Endothelial cell of hepatic sinusoid (primary cell): Measurements from ENCODE around the gene KIAA2012.
"Not testable (repeated sequence)": the region's sequence is repeated elsewhere in the genome, so short reads cannot be mapped to it uniquely, and the experiment has no call there.

Experiments
- in situ Hi-C: cut with HindIII; loops from 2 replicates; pipeline ENCODE4 v1.10.0; 2017; ENCODE audit warnings: low sequenced_read_pairs

Gene KIAA2012

DNA sequence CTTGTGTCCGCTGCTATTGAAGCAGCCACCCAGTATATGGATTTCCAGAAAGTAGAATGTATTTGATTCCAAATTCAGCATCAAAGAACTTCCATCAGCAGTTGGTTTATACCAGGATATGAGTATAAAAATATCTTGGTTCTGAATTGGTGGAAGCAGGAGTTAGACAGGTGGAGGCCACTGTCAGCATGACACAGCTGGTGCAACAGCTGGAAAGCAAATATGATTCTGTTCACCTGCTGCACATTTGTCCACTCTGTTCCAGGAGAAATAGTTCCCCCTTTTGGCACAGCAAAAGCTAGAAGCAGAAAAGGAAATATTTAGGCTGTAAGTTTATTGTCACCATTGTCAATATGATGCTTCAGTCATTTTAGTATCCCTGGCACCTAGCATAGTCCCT is 41.2 kb downstream of the KIAA2012 start:
- in situ Hi-C loops = no loop called here

DNA sequence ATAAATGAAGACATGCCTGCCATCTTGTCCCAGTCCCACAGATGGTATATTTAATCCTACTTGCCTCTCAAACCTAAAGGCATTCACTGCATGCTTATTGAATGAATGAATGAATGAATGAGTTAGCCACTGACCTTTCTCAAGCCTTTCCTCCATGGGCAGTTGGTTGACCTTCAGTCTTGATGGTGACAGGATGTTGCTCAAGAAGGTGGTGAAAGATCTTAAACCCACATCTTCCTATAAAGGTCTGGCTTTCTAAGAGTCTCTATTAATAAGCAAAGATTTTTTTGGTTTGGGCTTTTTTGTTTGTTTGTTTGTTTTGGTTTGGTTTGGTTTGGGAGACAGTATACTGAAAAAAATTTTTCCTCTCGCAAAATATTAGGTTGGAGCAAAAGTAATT is 41.7 kb downstream of the KIAA2012 start:
- in situ Hi-C loops = no loop called here

DNA sequence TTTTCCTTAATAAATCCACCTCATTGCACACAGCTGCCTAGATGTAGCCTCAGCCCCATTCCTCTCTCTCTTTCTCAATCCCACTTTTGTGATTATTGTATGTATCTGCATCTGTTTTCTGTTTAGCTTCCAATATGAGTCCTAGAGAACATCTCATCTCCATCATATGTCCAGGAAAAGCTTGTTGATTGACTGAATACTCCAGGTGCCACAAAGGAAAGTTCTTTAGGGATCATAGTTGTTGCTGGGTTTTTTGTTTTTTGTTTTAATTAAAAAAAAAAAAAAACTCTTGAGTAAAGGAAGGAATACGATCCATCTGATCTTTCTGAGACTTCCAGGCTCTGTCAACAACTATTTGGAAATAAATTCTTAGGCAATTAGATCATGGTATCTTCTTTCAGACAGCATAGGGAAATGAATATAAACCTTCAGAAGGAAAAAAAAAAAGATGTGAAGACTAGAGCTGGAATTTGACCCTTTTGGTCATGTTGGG is 42.5 kb downstream of the KIAA2012 start:
- in situ Hi-C loops = no loop called here

DNA sequence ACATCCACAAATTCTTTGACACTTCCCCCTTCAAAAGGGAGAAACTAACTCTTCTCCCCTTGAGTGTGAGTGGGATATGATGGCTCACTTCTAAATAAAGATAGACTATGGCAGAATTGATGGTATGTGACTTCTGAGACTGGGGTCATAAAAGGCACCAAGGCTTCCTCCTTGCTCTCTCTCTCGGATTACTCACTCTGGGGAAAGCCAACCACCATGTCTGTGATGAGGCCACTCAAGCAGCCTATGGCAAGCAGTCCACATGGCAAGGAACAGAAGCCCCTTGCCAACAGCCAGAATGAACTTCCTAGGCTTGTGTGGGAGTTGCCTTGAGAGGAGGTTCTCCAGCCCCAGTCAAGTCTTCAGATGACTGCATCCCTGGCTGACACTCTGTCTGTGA is 43.6 kb downstream of the KIAA2012 start:
- in situ Hi-C loops = no loop called here

DNA sequence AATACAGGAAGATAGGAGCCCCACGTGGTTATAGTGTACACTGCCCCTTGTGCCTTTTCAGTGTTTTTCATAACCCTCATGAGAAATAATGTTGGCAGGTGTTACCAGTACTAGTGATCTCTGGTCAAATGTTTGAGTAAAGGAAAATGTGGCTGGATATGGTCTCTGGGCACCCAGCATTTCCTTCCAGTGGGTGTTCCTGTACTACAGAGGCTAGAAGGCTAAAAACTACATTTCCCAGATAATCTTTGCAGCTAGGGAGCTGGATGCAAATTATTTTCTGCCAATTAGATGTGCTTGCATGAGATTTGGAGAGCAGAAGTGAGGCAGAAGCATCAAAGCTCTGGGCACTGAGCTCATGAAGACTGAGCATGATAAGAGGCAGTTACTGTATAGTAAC is 45.1 kb downstream of the KIAA2012 start:
- in situ Hi-C loops = no loop called here

DNA sequence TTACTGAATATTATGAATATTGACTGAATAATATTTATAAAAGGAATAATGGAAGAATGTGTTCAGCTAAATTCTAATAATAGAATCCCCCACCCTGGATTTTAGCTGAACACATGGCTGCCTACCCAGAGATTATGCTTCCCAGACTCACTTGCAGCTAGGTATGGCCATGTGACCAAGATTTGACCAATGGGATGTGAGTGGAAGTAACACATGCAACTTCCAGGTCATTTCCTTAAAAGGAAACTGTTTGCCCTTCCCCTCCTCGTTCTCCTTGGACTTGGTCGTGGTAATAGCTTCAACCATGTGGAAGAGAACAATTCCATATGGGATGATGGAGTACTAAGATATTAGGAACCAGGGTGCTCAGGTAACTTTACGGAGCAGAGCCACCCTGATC is 47.8 kb downstream of the KIAA2012 start:
- in situ Hi-C loops = no loop called here

DNA sequence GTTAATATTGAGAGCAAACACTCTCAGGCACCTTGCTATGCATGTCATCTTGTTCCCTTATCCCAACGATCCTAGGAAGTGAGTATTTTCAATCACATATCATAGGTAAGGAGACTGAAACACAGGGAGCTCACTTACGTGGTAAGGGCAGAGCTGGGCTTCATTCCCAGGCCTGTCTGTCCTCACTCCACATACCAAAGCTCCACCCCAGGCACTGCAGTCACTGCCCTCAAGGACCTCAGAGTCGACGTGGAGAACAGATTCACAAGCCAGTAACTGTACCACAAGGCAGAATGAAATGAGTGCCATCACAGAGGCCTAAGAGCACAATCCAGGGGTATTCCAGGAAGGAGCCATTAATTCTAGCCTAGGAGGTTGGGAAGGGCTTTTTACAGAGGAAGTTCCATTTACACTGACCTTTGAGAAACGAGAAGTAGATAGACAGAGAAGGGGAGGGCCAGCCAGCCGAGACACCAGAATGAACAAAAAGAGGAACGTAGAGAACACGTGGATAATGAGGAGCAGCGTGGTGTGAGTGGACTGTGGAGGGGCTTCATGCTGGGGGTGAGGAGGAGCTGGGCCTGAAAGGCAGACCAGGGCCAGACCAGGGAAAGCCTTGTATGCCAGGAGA is 48.6 kb downstream of the KIAA2012 start:
- in situ Hi-C loops = no loop called here

DNA sequence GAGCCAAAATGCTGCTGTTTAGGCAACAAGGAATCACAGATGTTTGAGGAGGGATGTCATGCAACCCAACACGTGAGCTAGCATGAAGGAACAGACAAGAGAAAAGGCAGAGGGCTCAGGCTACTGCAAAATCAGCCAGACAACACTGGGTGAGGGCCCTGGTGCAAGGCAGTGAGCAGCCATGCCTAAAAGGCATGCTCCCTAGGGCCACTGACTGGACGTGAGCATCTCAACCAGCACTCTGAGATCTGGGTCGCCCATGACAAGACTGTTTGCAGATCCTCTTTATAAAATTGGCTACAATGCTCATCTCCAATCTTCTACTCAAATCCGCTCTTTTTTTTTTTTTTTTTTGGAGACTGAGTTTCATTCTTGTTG is 49.1 kb downstream of the KIAA2012 start:
- in situ Hi-C loops = no loop called here

DNA sequence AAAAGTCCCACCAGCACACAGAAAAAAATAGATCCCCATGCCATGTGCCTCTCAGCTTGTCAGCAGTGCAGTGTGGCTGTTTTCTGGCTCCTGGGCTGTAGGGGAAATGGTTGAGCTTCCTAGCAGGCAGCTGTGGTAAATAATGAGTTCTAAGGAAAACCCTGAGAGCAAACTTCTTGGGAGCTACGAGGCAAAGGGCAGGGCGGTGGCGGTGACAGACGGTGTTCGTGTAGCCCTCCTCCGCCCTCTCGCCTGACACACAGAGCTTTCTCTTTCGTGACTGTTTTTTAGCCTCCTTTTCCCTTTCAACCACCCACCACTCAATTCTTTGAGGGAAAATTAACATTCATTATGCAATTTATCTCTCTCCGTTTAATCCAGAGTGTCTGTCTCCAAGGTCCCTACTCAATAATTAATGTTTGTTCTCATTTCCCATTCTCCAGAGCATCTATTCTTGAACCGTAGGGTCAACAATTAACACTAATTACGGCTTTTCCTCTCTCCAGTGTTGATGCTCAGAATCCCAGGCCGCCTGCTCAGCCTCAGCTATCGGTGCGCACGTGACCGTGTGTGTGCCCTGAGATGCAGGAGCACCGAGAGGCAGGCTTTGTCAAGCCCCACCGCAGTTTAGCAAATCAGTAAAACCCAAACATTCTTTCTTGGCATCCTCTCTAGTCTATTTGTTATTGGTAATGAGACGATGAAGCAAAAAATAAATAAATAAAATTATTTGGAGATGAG is 50.1 kb downstream of the KIAA2012 start:
- in situ Hi-C loops = no loop called here

DNA sequence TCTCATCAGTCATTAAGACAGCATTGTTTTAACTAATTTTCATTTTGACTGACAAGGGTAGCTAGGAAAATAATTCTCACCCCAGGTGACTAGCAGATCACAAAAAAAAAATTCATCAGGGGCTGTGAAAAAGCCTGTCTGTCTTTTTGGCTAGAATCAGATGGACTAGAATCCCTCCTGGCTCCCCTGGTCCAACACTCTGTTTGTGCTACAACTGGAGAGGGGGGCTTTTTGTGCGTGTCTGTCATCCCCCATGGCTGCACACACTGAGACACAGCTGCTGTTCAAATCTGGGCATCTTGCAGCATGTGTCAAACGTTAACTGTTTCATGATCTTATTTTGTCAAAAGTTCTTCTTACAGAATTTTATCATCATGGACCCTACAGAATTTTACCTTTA is 51.2 kb downstream of the KIAA2012 start:
- in situ Hi-C loops = no loop called here

DNA sequence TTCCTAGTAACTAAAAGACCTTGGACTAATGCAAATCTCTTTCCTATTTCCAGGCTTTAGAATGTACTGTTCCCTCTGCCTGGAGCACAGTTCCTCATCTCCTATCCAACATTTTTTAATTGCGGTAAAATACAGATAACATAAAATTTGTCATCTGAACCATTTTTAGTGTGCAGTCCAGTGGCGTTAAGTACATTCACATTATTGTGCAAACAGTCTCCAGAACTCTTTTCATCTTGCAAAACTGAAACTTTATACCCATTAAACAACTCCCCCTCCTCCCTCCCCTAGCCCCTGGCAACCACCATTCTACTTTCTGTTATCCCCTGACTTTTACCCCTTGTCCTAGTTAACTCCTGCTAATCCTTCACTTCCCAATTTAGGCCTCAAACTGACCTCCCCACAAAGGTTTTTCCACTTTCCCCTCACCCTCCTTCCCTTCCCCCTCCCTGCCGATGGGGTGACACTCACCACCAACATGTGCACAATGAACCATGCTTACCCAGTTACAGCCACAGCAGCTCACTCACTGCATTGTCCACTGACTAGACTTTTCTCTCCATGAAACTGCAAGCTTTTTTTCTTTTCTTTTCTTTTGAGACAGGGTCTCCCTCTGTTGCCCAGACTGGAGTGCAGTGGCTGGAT is 54.8 kb downstream of the KIAA2012 start:
- in situ Hi-C loops = no loop called here

DNA sequence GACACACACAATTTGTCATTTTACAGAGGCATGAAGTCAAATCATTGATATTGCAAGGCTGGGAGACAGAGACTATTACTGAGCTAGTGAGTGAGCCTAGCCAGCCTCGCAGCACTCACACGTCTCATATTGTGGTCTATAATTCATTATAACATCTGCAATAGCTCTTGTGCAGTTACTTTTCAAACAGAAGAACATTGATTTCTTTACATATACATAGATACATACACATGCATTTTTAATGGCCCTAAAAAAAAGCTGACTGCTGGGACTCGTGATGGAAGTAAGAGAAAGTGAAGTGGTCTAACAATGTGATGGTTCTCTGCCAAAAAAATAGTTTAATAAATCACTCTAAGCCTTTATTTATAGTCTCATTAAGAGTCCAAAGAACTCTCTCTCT is 56.8 kb downstream of the KIAA2012 start:
- in situ Hi-C loops = no loop called here

DNA sequence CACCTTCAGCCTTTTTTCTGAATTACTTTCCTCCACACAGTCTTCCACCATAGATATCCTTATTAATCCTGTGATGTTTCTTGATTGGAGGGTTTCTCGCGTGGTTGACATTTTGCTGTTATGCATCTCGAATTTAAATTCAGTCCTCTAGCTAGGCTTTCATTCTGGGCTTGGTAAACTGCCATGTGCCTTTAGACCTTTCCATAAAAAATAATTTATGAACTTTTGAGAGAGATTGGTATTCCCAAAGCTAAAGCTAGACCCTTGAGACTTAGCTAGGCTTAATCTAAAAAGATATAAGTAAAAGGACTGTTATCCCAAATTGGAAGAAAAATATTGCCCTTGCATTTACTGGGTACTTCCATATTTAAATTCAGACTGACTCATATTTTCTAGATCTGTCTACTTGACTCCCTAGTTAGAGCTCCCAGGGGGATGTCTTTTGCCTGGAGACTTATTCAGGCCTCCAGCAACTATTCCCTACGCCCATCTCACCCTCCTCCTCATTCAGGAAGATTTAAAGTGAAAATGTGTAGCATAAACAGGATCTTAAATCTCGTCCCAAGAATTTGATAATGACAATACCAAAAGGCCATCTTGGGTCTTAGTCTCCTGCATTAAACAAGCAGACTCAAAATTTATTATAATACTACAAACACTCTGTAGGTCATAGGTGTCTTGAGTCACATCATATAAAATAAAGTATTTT is 60.3 kb downstream of the KIAA2012 start:
- in situ Hi-C loops = no loop called here

DNA sequence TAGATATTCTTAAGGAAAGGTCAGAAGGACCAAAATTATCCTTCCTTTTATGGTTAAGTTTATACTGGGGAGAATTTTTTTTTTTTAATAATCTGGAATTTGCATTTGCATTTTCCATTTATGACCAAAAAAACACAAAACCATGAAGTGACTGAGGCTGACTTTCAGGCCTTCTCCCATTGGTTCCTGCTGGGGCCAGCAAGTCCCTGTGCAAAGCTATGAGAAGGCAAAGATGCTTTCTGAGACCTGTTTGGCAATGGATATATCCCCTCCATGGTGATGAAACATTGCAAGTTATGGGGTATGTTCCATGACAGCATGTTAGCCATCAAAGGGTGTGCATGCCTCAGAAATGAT is 60.8 kb downstream of the KIAA2012 start:
- in situ Hi-C loops = no loop called here

DNA sequence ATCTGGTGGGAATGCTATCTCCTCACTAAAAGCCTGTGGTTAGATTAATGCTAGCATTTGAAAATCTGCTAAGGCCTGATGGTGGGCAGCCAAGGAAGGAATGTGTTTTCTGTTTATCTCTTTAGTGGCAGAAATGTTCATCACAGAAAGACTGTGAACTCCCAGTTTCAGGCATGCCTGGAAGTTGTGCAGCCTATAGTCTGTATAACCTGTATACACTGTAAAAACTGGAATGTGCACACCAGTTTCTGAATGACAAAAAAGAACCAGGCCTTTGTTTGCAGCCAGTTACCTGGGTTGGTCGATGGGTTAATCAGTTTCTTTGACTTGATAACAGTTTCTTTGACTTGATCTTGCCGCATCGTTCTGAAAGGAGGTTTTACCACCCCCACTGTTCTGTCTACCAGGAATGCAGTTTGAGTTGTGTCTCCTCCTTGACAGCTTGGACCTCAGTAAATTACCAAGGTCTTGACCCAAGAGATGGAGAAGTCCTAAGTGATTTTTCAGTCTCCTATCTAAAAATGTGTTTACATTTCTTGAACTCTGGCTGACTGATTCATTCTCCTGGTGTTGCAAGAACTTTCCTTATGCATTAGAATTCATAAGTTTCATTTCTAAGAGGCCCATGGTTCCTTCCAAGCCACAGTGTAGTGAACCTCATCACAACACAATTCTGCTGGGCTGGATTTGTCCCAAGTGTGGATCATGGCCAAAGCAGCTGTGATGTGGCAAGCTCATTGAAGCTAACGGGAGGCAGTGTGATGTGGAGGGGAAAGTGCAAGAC is 62.2 kb downstream of the KIAA2012 start:
- in situ Hi-C loops = no loop called here

DNA sequence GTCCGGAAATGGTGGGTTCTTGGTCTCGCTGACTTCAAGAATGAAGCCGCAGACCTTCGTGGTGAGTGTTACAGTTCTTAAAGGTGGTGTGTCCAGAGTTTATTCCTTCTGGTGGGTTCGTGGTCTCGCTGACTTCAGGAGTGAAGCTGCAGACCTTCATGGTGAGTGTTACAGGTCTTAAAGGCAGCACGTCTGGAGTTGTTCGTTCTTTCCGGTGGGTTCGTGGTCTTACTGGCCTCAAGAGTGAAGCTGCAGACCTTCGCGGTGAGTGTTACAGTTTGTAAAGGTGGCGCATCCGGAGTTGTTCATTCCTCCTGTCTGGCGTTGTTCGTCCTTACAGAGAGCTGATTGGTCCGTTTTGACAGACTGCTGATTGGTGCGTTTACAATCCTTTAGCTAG is 63.0 kb downstream of the KIAA2012 start:
- in situ Hi-C loops = not testable (repeated sequence)

DNA sequence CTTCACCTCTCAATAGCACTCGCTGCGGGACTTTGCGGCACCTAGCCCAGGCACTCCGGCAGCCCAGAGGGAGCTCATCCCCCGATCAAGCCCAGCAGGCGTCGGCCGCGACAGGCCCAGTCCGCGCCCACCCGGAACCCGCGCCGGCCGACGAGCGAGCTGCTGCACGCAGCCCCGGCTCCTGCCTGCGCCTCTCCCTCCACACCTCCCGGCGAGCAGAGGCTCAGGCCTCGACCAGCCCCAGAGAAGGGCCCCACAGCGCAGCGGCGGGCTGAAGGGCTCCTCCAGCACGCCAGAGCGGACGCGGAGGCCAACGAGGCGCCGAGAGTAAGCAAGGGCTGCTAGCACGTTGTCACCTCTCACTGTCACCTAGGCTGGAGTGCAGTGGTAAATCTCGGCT is 63.5 kb downstream of the KIAA2012 start:
- in situ Hi-C loops = no loop called here

DNA sequence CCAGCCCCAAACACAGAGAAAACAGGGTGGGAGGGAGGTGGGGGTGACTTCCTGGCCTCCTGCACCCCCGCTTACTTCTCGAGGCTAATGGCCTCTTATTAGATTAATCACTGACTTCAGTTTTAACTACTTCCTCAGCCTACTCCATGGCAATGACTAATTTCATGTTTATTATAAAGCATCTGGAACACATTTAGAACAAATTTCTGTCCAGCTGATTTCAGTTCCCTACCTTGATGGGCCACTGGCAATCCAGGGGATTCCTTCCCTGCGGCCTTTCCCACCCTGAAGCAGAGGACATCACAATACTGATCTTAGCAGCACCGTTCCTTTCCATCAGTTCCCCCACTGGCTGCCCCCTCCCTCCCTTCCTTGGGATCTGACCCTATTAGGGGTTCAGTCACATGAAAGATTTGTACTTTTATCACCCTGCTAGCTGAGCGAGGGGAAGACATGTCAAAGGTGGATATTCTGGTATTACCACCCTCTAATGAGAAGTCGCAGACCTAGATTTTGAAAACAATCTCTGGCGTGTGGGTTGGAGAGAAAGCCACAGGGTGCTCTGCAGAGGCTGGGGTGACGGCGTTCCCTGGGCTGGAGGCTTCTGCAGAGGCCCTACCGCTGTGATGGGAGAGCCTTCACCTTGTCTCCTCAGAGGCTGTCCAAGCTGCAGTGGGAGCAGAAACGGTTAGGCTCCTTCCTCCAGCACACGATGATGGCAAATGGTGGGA is 67.6 kb downstream of the KIAA2012 start:
- in situ Hi-C loops = no loop called here

DNA sequence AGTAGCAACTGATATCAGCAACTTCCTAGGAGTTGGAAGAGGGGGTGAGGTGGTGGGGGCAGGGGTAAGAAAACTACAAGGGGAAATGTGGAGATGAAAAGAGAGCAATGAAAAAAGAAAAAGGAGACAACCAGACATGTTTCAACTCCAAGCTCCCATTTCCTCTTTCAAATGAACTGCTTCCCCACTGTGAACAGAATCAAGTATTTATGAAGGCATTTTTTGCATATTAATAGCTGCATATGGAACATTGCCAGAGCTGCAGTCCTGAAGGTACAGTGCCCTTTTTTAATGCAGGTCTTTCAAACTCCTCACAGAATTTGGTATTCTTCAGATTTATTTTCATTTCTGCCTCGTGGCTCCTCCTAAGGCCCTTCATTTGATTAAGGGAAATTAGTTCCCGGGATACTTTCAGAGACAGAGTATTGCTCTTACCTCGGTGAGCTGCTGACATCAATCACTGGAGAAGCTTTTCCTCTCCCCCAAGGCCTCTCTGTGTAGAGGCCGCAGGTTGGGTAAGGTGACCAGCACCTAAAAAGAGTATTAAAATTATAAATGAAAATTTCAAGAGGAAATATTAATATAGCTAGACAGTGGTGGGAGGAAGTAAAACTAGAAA is 68.4 kb downstream of the KIAA2012 start:
- in situ Hi-C loops = no loop called here

DNA sequence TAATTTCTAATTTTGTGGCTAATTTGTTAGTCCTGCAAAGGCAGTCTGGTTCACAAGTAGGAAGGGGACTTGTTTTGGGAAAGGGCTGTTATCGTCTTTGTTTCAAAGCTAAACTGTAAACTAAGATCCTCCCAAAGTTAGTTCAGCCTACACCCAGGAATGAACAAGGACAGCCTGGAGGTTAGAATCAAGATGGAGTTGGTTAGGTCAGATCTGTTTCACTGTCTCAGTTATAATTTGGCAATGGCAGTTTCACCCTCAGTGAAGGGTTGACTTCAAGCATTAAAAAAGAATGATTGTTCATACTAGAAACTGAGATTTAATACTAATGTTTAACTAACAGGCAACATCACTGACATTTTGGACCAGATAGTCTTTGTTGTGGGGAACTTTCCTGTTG is 69.5 kb downstream of the KIAA2012 start:
- in situ Hi-C loops = no loop called here
